GM23338 (cell line): ENCODE data around the gene LAMTOR1. TPM values are rescaled to one million over a fixed set of nuclear protein-coding genes. Genes with fewer than 3 reads are reported as not detected.

Experiments used
- ATAC-seq: fragments of 200-7000 bp; cut with Tn5 transposase; 3 replicates; pipeline ENCODE4 v1.9.1; 2020
- DNase-seq: peaks from one replicate; pipeline ENCODE4 v3.0.0-alpha.2; 2015; ENCODE audit warnings: low spot score
- H2AFZ ChIP-seq: fragments of 200-600 bp; sonication (generic); 2 replicates; pipeline ENCODE4 v1.8.0; 2016; ENCODE audit warnings: antibody characterized with exemption, mild to moderate bottlenecking, moderate library complexity
- H3F3A ChIP-seq: fragments of 200-600 bp; sonication (generic); replicated peaks from 2 replicates; pipeline ENCODE4 v1.8.0; 2017; ENCODE audit warnings: antibody characterized with exemption, mixed run types, low read depth
- H3K27ac ChIP-seq: fragments of 200-600 bp; sonication (generic); 2 replicates; pipeline ENCODE4 v1.6.1; 2016; ENCODE audit warnings: low read depth
- H3K27me3 ChIP-seq: fragments of 200-600 bp; sonication (generic); 2 replicates; pipeline ENCODE4 v1.8.0; 2016; ENCODE audit warnings: mild to moderate bottlenecking, mixed run types, moderate library complexity; ENCODE audit not compliant: insufficient read depth
- H3K36me3 ChIP-seq: fragments of 200-600 bp; sonication (generic); 2 replicates; pipeline ENCODE4 v1.8.0; 2016; ENCODE audit warnings: mild to moderate bottlenecking; ENCODE audit not compliant: insufficient read depth
- H3K4me1 ChIP-seq: fragments of 200-600 bp; sonication (generic); 2 replicates; pipeline ENCODE4 v1.8.0; 2016; ENCODE audit warnings: mild to moderate bottlenecking, moderate library complexity; ENCODE audit not compliant: insufficient read depth
- H3K4me2 ChIP-seq: fragments of 200-600 bp; sonication (generic); 2 replicates; pipeline ENCODE4 v1.7.1; 2017; ENCODE audit warnings: mixed run types
- H3K4me3 ChIP-seq: fragments of 200-600 bp; sonication (generic); 2 replicates; pipeline ENCODE4 v1.6.1; 2016; ENCODE audit warnings: mixed run types
- H3K79me2 ChIP-seq: fragments of 200-600 bp; sonication (generic); replicated peaks from 2 replicates; pipeline ENCODE4 v1.8.0; 2017; ENCODE audit warnings: mild to moderate bottlenecking; ENCODE audit not compliant: insufficient read depth
- H3K9me2 ChIP-seq: fragments of 200-600 bp; sonication (generic); 2 replicates; pipeline ENCODE4 v1.8.0; 2017; ENCODE audit not compliant: insufficient read depth
- H4K20me1 ChIP-seq: fragments of 200-600 bp; sonication (generic); replicated peaks from 2 replicates; pipeline ENCODE4 v1.8.0; 2017; ENCODE audit warnings: mild to moderate bottlenecking; ENCODE audit not compliant: insufficient read depth
- H3K27ac Mint-ChIP-seq: 2 replicates; pipeline ENCODE4 v1.8.0; 2020; ENCODE audit warnings: inconsistent platforms, mild to moderate bottlenecking, moderate library complexity, mixed read lengths
- H3K27me3 Mint-ChIP-seq: 3 replicates; pipeline ENCODE4 v1.8.0; 2022; ENCODE audit warnings: low read depth, mild to moderate bottlenecking, moderate library complexity, mixed read lengths, inconsistent platforms; ENCODE audit not compliant: insufficient read depth, poor library complexity
- H3K36me3 Mint-ChIP-seq: 3 replicates; pipeline ENCODE4 v1.8.0; 2021; ENCODE audit warnings: low read depth, mild to moderate bottlenecking, inconsistent platforms, moderate library complexity, mixed read lengths
- H3K4me1 Mint-ChIP-seq: 3 replicates; pipeline ENCODE4 v1.8.0; 2020; ENCODE audit warnings: mild to moderate bottlenecking, inconsistent platforms, mixed read lengths
- H3K4me3 Mint-ChIP-seq: 3 replicates; pipeline ENCODE4 v1.8.0; 2021; ENCODE audit warnings: moderate library complexity, mild to moderate bottlenecking, inconsistent platforms, mixed read lengths
- H3K9me3 Mint-ChIP-seq: 3 replicates; pipeline ENCODE4 v1.8.0; 2020; ENCODE audit warnings: moderate library complexity, mild to moderate bottlenecking, inconsistent platforms, mixed read lengths
- EZH2 ChIP-seq: fragments of 200-600 bp; sonication (generic); IDR thresholded peaks from one replicate; pipeline ENCODE4 v1.8.0; 2017; ENCODE audit warnings: antibody characterized with exemption, mild to moderate bottlenecking, low read depth; ENCODE audit not compliant: unreplicated experiment
- NANOG ChIP-seq: IDR thresholded peaks from 2 replicates; pipeline ENCODE4 v1.6.1; 2016; ENCODE audit warnings: antibody characterized with exemption, borderline replicate concordance
- POLR2AphosphoS5 ChIP-seq: IDR thresholded peaks from 2 replicates; pipeline ENCODE4 v1.6.1; 2016; ENCODE audit warnings: antibody characterized with exemption, low read depth
- polyA plus RNA-seq: library from polyadenylated mRNA; unstranded; fragments of >200 nt; fragmentation: Nextera tagmentation; extraction: Ambion mirVana; gene quantifications from 2 replicates; pipeline ENCODE4 v1.2.1, GENCODE V29; 2016
- total RNA-seq: library from RNA; depleted of rRNA; stranded (reverse); fragments of >200 nt; shearing (Covaris generic); gene quantifications from 2 replicates; pipeline ENCODE4 v1.2.3, GENCODE V29; 2014
- TF ChIP-seq, protein P1 (sequence below), 2 experiments: fragments of 200-600 bp in 1 of 2; sonication (generic) in 1 of 2; conservative IDR thresholded peaks; 2 replicates each; pipeline versions ENCODE4 v1.5.1 to v1.6.1; 2016 to 2017; ENCODE audit warnings: antibody characterized with exemption in 2 of 2, low read depth in 2 of 2, mild to moderate bottlenecking in 2 of 2, moderate library complexity in 1 of 2
- TF ChIP-seq, protein P2 (sequence below): IDR thresholded peaks from 2 replicates; pipeline ENCODE4 v1.6.1; 2016; ENCODE audit warnings: antibody characterized with exemption
- TF ChIP-seq, protein P3 (sequence below): fragments of 250-450 bp; sonication (Bioruptor Pico); IDR thresholded peaks from 2 replicates; pipeline ENCODE4 v1.5.0; 2020; ENCODE audit warnings: mild to moderate bottlenecking, moderate library complexity
- TF ChIP-seq, protein P4 (sequence below): IDR thresholded peaks from one replicate; pipeline ENCODE4 v1.6.1; 2018; ENCODE audit warnings: antibody characterized with exemption; ENCODE audit not compliant: unreplicated experiment

The LAMTOR1 gene
- total and polyA plus RNA-seq, 2 experiments from 2014 or later = 112 to 157 TPM

DNA sequence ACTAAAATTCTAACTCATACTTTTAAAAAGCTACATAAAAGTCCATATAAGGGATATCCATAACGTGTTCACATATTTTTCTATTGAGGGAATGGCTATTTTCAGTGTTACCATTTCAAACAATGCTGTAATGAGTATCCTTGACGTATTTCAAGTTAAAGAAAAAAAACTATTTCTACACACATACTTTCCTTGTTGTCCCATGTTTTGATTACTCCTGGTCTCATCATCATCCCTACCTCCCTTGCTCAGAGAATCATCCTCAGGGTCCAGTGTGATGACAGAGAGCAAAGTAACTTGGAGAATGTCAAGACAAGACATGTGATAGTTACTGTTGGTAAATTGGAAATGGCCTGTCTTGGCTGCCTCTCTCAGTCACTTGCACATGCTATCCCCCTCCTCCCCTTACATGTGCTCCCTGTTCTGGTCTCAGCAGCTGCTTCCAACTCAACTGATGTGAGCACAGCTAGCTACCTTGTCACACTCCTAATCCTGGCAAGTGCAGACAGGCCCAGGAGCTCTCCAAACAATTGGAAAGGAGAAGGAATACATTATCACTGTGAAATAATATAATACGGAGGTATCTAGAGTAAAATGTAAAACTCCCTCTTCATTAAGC is 44.6 kb downstream of the LAMTOR1 start:
- Mint-ChIP-seq H3K4me1 (no peaks in the 10 kb centered on the region), H3K36me3 (peaks cover 4% of the 10 kb centered on the region), H3K27me3 (no peaks in the 10 kb centered on the region), H3K9me3 (no peaks in the 10 kb centered on the region), H3K27ac (no peak overlapping the region), H3K4me3 (no peak overlapping the region)
- Histone ChIP-seq H3K4me3 (no peak overlapping the region), H3K27ac (no peak overlapping the region), H3K4me2 (no peak overlapping the region), H2AFZ (no peak overlapping the region), H3K9me2 (no peaks in the 10 kb centered on the region), H3K36me3 (no peaks in the 10 kb centered on the region; the same call in 1 of the 2 replicates), H3K4me1 (peaks cover 8% of the 10 kb centered on the region; the same call in 1 of the 2 replicates), H3K27me3 (no peaks in the 10 kb centered on the region), H3F3A (no peaks in the 10 kb centered on the region), H4K20me1 (0 out of 2 replicates have a peak, but pooled peaks cover 7% of the 10 kb centered on the region), H3K79me2 (peaks cover 38% of the 10 kb centered on the region)
- ATAC-seq = no peak
- TF ChIP-seq, protein P1, sequence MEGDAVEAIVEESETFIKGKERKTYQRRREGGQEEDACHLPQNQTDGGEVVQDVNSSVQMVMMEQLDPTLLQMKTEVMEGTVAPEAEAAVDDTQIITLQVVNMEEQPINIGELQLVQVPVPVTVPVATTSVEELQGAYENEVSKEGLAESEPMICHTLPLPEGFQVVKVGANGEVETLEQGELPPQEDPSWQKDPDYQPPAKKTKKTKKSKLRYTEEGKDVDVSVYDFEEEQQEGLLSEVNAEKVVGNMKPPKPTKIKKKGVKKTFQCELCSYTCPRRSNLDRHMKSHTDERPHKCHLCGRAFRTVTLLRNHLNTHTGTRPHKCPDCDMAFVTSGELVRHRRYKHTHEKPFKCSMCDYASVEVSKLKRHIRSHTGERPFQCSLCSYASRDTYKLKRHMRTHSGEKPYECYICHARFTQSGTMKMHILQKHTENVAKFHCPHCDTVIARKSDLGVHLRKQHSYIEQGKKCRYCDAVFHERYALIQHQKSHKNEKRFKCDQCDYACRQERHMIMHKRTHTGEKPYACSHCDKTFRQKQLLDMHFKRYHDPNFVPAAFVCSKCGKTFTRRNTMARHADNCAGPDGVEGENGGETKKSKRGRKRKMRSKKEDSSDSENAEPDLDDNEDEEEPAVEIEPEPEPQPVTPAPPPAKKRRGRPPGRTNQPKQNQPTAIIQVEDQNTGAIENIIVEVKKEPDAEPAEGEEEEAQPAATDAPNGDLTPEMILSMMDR (conservative IDR thresholded peaks at IDR 0.05; ENCODE audit: low read depth in 2 of 2) = no peak
- TF ChIP-seq POLR2AphosphoS5 (no peak), NANOG (no peak), EZH2 (no peak)
- TF ChIP-seq, protein P2, sequence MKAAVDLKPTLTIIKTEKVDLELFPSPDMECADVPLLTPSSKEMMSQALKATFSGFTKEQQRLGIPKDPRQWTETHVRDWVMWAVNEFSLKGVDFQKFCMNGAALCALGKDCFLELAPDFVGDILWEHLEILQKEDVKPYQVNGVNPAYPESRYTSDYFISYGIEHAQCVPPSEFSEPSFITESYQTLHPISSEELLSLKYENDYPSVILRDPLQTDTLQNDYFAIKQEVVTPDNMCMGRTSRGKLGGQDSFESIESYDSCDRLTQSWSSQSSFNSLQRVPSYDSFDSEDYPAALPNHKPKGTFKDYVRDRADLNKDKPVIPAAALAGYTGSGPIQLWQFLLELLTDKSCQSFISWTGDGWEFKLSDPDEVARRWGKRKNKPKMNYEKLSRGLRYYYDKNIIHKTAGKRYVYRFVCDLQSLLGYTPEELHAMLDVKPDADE = no peak
- TF ChIP-seq, protein P3, sequence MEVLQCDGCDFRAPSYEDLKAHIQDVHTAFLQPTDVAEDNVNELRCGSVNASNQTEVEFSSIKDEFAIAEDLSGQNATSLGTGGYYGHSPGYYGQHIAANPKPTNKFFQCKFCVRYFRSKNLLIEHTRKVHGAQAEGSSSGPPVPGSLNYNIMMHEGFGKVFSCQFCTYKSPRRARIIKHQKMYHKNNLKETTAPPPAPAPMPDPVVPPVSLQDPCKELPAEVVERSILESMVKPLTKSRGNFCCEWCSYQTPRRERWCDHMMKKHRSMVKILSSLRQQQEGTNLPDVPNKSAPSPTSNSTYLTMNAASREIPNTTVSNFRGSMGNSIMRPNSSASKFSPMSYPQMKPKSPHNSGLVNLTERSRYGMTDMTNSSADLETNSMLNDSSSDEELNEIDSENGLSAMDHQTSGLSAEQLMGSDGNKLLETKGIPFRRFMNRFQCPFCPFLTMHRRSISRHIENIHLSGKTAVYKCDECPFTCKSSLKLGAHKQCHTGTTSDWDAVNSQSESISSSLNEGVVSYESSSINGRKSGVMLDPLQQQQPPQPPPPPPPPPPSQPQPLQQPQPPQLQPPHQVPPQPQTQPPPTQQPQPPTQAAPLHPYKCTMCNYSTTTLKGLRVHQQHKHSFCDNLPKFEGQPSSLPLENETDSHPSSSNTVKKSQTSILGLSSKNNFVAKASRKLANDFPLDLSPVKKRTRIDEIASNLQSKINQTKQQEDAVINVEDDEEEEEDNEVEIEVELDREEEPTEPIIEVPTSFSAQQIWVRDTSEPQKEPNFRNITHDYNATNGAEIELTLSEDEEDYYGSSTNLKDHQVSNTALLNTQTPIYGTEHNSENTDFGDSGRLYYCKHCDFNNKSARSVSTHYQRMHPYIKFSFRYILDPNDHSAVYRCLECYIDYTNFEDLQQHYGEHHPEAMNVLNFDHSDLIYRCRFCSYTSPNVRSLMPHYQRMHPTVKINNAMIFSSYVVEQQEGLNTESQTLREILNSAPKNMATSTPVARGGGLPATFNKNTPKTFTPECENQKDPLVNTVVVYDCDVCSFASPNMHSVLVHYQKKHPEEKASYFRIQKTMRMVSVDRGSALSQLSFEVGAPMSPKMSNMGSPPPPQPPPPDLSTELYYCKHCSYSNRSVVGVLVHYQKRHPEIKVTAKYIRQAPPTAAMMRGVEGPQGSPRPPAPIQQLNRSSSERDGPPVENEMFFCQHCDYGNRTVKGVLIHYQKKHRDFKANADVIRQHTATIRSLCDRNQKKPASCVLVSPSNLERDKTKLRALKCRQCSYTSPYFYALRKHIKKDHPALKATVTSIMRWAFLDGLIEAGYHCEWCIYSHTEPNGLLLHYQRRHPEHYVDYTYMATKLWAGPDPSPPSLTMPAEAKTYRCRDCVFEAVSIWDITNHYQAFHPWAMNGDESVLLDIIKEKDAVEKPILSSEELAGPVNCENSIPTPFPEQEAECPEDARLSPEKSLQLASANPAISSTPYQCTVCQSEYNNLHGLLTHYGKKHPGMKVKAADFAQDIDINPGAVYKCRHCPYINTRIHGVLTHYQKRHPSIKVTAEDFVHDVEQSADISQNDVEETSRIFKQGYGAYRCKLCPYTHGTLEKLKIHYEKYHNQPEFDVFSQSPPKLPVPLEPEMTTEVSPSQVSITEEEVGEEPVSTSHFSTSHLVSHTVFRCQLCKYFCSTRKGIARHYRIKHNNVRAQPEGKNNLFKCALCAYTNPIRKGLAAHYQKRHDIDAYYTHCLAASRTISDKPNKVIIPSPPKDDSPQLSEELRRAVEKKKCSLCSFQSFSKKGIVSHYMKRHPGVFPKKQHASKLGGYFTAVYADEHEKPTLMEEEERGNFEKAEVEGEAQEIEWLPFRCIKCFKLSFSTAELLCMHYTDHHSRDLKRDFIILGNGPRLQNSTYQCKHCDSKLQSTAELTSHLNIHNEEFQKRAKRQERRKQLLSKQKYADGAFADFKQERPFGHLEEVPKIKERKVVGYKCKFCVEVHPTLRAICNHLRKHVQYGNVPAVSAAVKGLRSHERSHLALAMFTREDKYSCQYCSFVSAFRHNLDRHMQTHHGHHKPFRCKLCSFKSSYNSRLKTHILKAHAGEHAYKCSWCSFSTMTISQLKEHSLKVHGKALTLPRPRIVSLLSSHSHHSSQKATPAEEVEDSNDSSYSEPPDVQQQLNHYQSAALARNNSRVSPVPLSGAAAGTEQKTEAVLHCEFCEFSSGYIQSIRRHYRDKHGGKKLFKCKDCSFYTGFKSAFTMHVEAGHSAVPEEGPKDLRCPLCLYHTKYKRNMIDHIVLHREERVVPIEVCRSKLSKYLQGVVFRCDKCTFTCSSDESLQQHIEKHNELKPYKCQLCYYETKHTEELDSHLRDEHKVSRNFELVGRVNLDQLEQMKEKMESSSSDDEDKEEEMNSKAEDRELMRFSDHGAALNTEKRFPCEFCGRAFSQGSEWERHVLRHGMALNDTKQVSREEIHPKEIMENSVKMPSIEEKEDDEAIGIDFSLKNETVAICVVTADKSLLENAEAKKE (CRISPR knock-in tag) = no peak
- TF ChIP-seq, protein P4, sequence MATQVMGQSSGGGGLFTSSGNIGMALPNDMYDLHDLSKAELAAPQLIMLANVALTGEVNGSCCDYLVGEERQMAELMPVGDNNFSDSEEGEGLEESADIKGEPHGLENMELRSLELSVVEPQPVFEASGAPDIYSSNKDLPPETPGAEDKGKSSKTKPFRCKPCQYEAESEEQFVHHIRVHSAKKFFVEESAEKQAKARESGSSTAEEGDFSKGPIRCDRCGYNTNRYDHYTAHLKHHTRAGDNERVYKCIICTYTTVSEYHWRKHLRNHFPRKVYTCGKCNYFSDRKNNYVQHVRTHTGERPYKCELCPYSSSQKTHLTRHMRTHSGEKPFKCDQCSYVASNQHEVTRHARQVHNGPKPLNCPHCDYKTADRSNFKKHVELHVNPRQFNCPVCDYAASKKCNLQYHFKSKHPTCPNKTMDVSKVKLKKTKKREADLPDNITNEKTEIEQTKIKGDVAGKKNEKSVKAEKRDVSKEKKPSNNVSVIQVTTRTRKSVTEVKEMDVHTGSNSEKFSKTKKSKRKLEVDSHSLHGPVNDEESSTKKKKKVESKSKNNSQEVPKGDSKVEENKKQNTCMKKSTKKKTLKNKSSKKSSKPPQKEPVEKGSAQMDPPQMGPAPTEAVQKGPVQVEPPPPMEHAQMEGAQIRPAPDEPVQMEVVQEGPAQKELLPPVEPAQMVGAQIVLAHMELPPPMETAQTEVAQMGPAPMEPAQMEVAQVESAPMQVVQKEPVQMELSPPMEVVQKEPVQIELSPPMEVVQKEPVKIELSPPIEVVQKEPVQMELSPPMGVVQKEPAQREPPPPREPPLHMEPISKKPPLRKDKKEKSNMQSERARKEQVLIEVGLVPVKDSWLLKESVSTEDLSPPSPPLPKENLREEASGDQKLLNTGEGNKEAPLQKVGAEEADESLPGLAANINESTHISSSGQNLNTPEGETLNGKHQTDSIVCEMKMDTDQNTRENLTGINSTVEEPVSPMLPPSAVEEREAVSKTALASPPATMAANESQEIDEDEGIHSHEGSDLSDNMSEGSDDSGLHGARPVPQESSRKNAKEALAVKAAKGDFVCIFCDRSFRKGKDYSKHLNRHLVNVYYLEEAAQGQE = no peak
- DNase-seq = no peak
